Endothelial cell of hepatic sinusoid (primary cell): Measurements from ENCODE around the gene STAT2.
"Not testable (repeated sequence)": the region's sequence is repeated elsewhere in the genome, so short reads cannot be mapped to it uniquely, and the experiment has no call there.

Source experiments
- in situ Hi-C: cut with HindIII; loops from 2 replicates; pipeline ENCODE4 v1.10.0; 2017; ENCODE audit warnings: low sequenced_read_pairs

Gene STAT2

DNA sequence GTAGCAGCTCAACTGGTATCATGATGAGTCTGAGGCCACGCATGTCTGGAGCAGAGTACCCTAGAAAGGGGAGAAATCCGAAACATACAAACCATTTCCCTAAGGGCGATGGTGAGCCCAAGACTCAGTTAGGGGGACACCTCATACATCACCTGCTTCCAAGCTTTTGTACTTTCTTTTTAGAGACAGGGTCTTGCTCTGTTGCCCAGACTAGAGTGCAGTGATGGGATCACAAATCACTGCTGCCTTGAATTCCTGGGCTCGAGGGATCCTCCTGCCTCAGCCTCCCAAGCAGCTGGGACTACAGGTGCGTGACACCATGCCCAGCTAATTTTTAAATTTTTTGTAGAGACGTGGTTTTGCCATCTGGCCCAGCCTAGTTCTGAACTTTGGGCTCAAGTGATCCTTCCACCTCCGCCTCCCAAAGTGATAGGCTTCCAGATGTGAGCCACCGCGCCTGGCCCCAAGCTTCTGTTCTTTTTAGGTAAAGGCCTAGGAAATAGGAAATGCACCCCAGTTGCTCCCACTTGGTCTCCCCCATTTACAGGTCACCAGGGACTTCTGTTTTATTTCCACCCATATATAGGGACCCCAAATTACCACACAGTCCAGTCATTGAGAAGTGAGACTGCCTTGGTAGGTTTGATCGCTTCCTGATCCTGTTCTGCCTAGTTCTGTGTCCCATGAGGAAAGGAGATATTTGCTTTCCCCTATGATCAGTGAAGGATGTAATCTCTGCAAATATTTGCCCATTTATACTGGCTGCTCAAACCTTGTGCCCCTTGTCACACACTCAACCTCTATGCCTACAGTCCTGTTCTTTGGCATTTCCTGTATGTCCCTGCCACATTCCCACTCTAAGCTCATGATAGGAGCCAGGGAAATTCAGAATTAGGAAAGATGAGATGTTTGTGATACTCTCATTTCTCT, 2.5 kb upstream of the STAT2 start, which contains the start of gene APOF:
Gene APOF (minus strand): TSS at position 728 of the 930 bp plus-strand sequence. CDS start 112 bp downstream, at position 616.
- in situ Hi-C loops = loop anchor here (5.0 kb wide), 1 partner anchor 45 kb away; the partner anchor contains the start of gene CNPY2

DNA sequence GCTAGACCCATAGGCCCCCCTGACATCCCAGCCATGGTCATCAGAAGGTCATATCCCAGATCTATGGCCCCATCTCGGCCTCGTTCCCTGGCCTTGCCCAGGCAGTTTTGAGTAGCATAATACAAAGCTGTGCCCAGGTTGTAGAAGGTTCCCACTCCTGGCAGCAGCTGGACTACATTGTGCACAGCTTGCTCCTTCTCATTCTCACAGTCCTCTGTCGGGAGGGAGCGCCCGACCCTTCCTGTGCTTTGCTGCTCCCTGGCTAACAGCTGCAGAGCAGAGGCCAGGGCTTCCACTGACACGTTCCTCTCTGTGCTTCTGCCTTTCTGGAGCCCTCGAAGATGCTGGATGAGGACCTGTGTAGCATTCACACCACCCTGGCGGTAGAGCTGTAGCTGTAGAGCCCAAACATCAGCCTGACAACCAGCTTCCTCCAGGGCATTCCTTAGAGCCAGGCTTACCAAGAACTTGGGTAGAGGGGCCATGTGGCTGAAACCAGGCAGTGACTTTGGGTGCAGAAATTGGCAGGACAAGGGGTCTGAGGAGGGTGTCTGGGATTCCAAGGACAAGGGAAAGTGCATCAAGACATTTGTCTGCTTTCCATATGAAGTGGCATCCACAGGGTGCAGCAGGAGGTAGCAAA, 1.7 kb upstream of the STAT2 start:
- in situ Hi-C loops = loop anchor here (5.0 kb wide), 1 partner anchor 44 kb away; the partner anchor contains the start of gene CNPY2

DNA sequence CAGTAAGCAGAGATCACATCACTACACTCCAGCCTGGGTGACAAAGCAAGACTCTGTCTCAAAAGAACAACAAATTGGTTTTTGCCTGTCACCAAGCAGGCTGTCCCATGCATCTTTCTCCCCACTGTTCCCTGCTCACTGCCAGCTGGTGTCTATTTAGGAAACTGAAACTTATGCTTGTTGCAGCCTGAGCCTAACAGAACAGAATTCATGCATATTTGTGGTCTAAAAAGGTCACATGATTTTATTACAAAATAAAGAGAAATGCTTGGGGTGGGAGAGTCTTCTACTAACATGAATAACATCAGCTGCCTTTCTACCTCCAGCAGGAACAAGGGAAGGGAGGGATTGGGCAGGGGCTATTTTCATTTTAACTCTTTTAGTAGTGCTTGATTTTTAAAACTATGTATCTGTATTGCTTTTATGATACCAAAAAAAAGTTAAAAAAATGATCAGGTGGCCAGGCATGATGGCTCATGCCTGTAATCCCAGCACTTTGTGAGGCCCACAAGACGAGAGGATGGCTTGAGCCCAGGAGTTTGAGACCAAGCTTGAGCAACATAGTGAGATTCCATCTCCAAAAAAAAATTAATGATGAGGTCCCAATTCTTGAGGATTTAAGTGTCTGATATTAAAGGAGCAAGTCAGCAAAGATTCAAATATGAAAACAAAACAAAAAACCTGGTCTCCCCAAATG, 923 bp downstream of the STAT2 start:
- in situ Hi-C loops = no loop called here

DNA sequence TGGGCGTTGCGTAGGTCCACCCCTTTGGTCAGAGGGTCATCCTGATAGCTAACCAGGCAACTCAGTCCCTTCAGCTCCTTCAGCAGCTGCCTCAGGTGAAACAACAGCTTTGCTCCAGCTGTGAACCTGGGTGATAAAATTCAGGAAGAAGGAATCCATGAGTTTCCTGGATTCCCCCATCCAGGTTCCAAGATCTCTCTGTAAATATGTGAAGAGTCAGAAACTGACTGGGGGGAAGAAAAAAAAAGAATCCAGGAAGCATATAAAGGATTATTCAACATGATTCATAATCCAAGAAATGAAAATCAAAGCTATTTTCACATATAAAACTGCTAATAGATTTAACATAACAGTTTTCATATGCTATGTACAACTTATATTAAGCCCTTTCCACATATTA, 8.6 kb downstream of the STAT2 start:
- in situ Hi-C loops = no loop called here

DNA sequence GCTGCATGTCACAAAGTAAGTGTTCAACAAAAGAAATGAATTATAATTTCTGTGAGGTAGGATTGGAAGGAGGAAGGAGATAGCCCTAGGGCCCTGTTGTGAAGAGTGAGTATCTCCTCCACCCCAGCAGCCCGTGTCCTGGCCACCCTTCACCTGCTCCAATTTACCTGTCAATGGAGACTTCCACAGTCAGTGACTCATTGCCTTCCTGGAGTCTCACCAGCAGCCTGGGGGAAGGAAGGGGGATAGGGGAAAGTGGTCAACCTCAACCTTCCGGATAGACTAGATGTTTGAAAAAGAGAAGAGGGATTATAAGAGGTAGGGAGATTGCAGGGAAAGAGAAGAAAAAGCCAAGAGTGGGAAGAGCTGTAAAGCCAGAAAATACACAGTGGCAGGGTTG, 9.2 kb downstream of the STAT2 start:
- in situ Hi-C loops = no loop called here

DNA sequence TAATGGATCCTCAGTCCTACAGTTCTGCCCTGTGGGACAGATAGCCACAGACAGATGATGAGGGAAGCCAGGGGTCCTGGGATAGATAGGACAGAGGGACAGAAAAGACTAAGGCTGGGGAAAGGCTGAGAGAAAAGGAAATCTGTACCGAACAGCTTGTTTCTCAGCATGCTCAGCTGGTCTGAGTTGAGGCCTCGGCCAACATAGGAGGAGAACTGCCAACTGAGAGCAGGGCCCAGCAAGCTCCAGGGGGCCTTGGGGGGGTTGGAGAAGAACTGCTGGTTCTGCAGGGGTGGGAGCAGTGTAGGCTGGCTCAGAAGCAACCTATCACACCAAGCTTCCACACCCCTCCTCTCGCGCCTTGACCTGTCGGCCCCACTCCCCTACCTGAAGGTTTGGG, 11.1 kb downstream of the STAT2 start:
- in situ Hi-C loops = loop anchor here (5.0 kb wide), 1 partner anchor 59 kb away; no protein-coding TSS in a partner anchor

DNA sequence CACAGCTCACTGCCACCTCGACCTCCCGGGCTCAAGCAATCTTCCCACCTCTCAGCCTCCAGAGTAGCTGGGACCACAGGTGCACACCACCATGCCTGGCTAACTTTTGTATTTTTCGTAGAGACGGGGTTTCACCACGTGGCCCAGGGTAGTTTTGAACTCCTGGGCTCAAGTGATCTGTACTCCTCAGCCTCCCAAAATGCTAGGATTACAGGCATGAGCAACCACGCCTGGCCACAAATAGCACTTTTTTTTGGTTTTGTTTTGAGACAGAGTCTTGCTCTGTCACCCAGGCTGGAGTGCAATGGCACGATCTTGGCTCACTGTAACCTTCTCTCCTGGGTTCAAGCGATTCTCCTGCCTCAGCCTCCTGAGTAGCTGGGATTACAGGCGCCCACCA, 12.7 kb downstream of the STAT2 start:
- in situ Hi-C loops = loop anchor here (5.0 kb wide), 1 partner anchor 60 kb away; no protein-coding TSS in a partner anchor

DNA sequence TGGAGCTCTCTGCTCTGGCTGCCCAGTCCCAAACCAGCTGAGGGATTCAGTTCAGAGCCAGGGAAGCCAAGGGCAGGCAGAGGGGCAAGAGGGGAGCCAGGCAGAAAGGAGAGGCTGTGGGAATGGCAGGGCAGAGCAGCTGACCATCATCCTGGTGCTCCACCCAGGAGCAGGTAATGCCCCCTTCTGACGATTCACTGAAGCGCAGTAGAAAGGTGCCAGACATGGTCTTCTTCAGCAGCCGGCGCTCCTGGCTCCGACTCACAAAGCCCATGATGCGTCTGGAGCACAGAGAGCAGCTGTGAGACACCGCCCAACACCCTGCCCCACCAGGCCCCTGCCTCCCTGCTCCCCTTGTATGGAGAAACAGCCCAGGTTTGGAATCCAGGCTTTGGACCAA, 13.2 kb downstream of the STAT2 start:
- in situ Hi-C loops = loop anchor here (5.0 kb wide), 1 partner anchor 61 kb away; no protein-coding TSS in a partner anchor

DNA sequence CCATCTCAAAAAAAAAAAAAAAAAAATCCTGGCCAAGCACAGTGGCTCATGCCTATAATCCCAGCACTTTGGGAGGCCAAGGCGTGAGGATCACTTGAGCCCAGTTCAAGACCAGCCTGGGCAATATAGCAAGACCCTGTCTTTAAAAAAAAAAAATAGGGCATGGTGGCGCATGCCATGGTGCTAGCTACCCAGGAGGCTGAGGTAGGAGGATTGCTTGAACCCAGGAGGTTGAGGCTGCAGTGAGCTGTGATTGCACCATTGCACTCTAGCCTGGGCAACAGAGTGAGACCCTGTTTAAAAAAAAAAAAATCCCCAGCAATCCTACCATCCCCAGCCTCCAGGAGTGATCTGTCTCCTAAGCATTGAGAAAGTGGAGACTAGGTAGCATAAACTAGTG, 17.6 kb downstream of the STAT2 start:
- in situ Hi-C loops = not testable (repeated sequence)

DNA sequence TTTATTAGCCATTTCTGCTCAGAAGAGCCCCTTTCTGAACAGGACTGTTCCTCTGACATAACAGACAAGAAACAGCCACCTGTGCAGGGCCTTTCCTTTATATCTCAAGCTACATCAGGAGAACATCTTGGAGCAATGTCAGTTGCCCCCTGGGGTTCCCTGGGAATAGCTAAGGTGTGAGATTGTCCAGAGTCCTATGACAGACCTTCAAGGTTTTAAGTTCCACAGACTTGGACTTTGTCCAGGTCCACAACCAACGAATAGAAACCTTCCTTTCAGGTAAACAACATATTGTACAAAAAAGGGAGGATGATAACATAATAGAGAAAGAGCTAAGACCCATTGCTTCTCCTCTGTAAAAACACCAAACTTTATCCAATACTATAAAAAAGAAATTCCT, 18.3 kb downstream of the STAT2 start:
- in situ Hi-C loops = no loop called here

DNA sequence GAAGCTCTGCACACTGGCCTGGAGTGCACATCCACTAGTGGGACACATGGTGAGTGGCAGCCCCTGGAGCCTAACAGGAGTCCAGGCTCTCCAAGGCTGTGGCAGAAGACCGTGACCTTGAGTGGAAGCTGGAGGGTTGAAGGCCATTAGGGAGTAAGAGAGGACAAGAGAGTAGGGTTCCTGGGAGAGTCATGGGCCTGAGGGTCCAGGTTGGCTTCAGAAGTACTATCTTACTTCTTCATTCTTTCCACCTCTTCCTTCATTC, 20.8 kb downstream of the STAT2 start:
- in situ Hi-C loops = no loop called here

DNA sequence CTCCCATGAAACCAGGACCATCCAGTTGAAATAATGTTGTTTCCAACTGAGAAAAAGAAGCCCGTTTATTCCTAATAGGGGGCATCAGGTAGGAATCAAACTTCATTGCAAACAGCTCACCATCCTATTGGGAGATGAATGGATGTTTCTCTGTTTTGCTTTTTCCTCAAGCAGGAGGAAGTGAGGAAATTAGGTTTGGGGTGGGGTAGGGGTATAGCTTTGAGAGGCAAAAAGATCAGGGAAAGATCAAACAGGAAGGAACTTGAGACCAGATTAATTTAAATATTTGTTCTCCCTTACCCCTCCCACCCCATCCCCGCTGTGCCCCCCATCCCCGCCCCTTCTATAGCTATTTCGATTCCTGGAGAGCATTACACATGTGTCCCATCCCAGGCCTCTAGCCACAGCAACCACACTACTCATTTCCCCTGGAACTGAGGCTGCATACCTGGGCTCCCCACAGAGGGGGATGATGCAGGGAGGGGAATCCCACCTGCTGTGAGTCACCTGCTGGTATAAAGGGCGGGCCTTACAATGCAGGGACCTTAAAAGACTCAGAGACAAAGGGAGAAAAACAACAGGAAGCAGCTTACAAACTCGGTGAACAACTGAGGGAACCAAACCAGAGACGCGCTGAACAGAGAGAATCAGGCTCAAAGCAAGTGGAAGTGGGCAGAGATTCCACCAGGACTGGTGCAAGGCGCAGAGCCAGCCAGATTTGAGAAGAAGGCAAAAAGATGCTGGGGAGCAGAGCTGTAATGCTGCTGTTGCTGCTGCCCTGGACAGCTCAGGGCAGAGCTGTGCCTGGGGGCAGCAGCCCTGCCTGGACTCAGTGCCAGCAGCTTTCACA, 21.4 kb downstream of the STAT2 start, which contains the start of gene IL23A:
Gene IL23A (plus strand): TSS at position 577 of the 850 bp plus-strand sequence. CDS start 161 bp downstream, at position 738.
- in situ Hi-C loops = no loop called here

DNA sequence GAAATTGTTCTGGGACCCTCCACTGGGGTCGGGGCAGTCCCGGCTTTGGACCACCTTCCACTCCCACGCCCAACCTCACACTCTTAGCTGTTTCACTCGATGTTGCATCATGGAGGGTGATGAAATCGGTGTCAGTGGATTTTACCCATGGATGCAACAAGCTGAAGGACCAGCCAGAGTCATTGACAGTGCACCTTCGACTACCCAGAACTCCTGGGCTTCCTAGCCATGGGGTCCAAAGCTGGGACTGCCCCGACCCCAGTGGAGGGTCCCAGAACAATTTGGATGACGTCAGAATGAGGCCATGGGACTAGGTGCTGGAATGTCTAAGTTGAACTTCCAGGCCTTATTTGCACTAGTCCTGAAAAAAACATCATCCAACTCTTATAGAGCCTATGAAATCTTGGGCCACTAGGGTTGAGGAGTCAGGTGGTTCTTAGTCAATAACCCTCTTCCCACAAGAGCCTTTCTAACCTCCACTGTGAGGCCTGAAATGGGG, 22.1 kb downstream of the STAT2 start:
- in situ Hi-C loops = no loop called here

DNA sequence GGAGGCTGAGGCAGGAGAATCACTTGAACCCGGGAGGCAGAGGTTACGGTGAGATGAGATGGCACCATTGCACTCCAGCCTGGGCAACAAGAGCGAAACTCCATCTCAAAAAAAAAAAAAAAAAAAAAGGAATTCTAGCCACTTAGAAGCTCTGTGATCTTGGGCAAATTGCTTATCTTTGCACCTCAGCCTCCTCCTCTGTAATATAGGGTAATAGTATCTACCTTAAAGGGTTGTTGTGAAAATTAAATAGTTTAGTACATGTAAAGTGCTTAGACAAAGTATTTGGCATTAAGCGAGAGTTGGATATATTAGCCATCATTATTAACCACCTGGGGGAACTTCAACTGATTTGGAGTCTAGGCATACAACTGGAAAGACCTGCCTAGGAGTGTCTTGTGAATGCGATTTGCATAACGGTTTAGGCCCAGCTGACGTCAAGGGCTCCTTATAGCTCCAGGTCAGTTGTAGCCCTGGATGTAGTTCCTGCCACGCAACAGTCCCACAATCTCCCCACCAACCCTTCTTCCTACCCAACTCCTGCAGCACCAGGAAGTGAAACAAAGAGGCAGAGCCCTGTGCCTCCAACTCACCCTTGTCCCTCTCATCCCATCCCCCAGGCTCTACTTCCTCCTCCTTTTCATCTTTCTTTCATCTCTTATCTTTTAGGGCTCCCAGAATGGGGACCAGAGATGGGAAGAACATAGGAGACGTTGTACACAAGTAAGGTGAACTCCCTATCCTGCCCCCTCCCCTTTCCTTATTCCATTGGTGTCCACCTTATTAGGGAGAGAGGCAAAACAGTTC, 23.3 kb downstream of the STAT2 start:
- in situ Hi-C loops = no loop called here

DNA sequence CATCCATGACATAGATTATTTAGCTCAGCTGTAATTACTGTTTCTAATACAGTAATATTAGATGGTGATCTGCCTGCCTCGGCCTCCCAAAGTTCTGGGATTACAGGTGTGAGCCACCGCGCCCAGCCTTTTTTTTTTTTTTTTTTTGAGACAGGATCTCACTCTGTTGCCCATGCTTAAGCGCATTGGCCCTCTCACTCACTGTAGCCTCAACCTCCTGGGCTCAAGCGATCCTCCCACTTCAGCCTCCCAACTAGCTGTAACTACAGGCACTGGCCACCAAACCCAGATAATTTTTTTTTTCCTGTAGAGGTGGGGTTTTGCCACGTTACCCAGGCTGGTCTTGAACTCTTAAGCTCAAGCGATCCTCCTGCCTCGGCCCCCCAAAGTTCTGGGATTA, 24.4 kb downstream of the STAT2 start:
- in situ Hi-C loops = not testable (repeated sequence)

DNA sequence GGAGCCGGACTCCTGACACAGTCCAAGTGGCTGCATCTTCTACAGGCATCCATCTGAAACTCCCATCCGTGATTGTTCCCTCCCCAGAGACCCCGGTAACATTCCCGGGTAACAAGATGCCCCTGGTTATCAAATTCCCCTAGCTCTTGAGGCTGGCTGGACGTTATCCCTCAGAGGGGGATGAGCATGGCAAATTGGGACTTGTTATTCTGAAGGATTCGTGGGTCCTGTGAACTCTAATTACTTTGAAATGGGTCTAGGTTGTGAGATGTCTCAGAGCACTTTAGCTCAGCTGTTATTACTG, 25.5 kb downstream of the STAT2 start:
- in situ Hi-C loops = no loop called here

DNA sequence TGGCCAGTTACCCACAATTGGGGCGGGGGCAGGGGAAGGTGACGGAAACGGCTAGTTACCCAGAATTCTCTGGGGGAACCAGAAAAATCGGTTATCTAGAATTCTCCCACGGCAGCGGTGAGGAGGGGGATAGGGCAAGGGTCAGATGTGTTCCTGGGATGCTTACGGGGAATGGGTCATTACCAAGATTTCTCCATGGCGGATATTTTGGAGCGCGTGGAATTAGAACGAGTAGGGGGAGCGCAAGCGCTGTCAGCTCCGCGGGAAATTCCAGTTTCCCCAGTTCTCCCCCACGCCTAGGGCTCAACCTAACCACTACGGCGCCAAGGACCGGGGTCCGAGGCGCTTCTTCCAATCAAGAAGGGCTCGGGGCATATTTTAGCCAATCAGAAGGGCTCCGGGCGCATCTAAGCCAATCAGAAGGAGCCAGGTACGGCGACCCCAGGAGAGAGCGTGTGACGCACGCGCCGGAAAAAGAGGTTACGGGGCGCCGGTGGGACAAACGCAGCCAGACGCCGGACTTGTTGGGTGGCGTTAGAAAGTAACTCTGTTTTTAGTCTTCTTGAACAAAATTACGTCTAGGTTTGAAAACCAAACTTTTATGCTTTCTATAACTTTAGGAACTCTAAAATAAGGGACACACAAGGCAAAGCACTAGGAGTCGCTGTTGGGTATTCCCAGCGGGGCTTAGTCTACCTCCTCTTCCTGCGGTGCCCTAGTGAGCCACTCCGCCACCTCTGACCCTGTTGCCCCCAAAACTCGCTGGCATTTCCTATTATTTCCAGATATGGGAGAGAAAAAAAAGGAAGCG, 26.0 kb downstream of the STAT2 start, which contains the start of gene PAN2:
Gene PAN2 (minus strand): TSS at position 322 of the 811 bp plus-strand sequence. CDS start 906 bp downstream, outside the sequence.
- in situ Hi-C loops = no loop called here

DNA sequence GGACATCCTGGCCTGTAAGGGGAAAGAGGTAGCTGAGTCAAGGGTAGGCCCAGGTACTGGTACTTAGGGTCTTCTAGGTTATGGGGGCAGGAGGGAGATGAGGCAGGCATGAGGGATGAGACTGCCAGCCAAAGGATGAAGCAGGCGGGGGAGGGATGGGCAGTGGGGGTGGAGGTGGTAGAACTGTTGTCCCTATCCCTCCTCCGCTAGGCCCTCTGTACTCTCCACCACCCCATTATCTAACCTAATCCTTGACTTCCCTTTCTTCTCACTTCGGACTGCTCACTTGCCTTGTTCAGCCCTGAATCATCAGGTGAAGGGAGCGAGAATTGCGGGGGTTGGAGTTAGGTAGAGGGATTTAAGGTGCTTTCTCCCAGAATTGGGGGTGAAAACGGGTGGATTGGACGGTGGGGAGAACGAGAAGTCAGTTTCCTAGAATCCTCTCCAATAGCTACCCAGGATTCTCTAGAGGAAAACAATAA, 26.7 kb downstream of the STAT2 start:
- in situ Hi-C loops = no loop called here
